Tibial nerve (tissue), 4 donors: Measurements from ENCODE around the gene SEMA3G.

Experiments
- CTCF ChIP-seq, 5 experiments: fragments of 200-600 bp in 3 of 5; fragments of 450-650 bp in 2 of 5; sonication (generic) in 3 of 5; IDR thresholded peaks; one replicate each; pipeline ENCODE4 v1.5.1; 2016 to 2019; ENCODE audit warnings: antibody characterized with exemption in 5 of 5, mild to moderate bottlenecking in 3 of 5, moderate library complexity in 2 of 5
- EP300 ChIP-seq, 2 donors: sonication (generic); formaldehyde crosslinking; IDR thresholded peaks; one replicate each; pipeline ENCODE4 v1.6.1; 2017; ENCODE audit warnings: antibody characterized with exemption in 2 of 2, mild to moderate bottlenecking in 1 of 2
- POLR2A ChIP-seq, 2 donors: fragments of 450-650 bp; IDR thresholded peaks; one replicate each; pipeline ENCODE4 v1.6.1; 2017; ENCODE audit warnings: antibody characterized with exemption in 2 of 2, mild to moderate bottlenecking in 2 of 2, moderate library complexity in 2 of 2

GRCh38 chr3:52469001-52469400 lies 24.1 kb upstream of the SEMA3G start:
- TF ChIP-seq POLR2A (IDR thresholded peaks at IDR 0.05) (no peak), CTCF (IDR thresholded peaks at IDR 0.05) (no peak), EP300 (IDR thresholded peaks at IDR 0.05) (no peak)
